Activated B cell treated with CpG ODN at 0.5 μM for 24 hours (primary cell): Measurements from ENCODE around the gene SMARCD2. TPM values are rescaled to one million over a fixed set of nuclear protein-coding genes. Genes with fewer than 3 reads are reported as not detected.

Experiments used
- ATAC-seq: fragments of 200-7000 bp; cut with Tn5 transposase; one replicate; pipeline ENCODE4 v1.10.0; 2021; ENCODE audit warnings: low read depth, mild to moderate bottlenecking, moderate library complexity
- CTCF ChIA-PET: fragments of 350-600 bp; sonication (Branson Sonifier 250); formaldehyde crosslinking; loops from one replicate; lab custom pipeline; 2021; ENCODE audit warnings: antibody characterized with exemption; lab: Charles Lee
- POLR2A ChIA-PET: fragments of 350-600 bp; sonication (Branson Sonifier 250); formaldehyde crosslinking; loops from one replicate; lab custom pipeline; 2021; ENCODE audit warnings: antibody characterized with exemption; lab: Charles Lee
- DNase-seq: peaks from one replicate; pipeline ENCODE4 v3.0.0; 2022
- H3K27ac Mint-ChIP-seq: one replicate; pipeline ENCODE4 v1.8.0; 2020; ENCODE audit warnings: mixed read lengths
- H3K27me3 Mint-ChIP-seq: one replicate; pipeline ENCODE4 v1.8.0; 2021; ENCODE audit warnings: mixed read lengths
- H3K36me3 Mint-ChIP-seq: one replicate; pipeline ENCODE4 v1.8.0; 2021; ENCODE audit warnings: low read depth, mixed read lengths
- H3K4me1 Mint-ChIP-seq: one replicate; pipeline ENCODE4 v1.8.0; 2021; ENCODE audit warnings: mixed read lengths
- H3K4me3 Mint-ChIP-seq: one replicate; pipeline ENCODE4 v1.8.0; 2020; ENCODE audit warnings: mild to moderate bottlenecking, mixed read lengths
- H3K9me3 Mint-ChIP-seq: one replicate; pipeline ENCODE4 v1.8.0; 2020; ENCODE audit warnings: mixed read lengths
- intact Hi-C: fragments of 100-400 bp; cut with micrococcal nuclease; formaldehyde crosslinking; loops from one replicate; pipeline ENCODE4 v1.15.1; 2024
- total RNA-seq: library from RNA; stranded (reverse); gene quantifications from 2 replicates; pipeline ENCODE4 v1.2.3, GENCODE V29; 2022
- TF ChIP-seq, protein P1 (sequence below): fragments of 200-600 bp; IDR thresholded peaks from one replicate; pipeline ENCODE4 v1.8.0; 2022; ENCODE audit warnings: antibody characterized with exemption, mild to moderate bottlenecking

SMARCD2 gene
- total RNA-seq, 1 donor from 2014 or later, result 114 TPM

DNA sequence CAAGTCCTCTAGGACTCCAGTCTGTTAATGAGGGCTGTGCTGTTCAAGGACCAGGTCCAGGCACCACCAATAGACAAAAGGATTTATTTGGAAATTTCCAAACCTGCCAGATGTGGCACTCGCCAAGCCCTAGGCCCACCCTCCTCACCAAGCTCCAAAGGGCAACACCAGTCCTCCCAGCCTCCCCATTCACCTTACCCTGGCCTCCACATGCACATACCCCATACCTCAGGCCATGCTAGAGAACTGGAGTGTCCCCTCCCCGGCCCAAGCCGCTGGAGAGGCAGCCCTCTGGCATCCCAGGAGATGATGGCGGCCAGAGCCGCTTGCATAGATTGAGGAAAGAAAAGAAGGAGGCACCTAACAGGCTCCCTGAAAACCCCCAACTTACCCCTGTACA is 10.5 kb downstream of the SMARCD2 start:
- TF ChIP-seq, protein P1, sequence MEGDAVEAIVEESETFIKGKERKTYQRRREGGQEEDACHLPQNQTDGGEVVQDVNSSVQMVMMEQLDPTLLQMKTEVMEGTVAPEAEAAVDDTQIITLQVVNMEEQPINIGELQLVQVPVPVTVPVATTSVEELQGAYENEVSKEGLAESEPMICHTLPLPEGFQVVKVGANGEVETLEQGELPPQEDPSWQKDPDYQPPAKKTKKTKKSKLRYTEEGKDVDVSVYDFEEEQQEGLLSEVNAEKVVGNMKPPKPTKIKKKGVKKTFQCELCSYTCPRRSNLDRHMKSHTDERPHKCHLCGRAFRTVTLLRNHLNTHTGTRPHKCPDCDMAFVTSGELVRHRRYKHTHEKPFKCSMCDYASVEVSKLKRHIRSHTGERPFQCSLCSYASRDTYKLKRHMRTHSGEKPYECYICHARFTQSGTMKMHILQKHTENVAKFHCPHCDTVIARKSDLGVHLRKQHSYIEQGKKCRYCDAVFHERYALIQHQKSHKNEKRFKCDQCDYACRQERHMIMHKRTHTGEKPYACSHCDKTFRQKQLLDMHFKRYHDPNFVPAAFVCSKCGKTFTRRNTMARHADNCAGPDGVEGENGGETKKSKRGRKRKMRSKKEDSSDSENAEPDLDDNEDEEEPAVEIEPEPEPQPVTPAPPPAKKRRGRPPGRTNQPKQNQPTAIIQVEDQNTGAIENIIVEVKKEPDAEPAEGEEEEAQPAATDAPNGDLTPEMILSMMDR, result no peak
- peaks cover 56% of the 10 kb centered on the region for H3K4me1 Mint-ChIP-seq
- H3K36me3 Mint-ChIP-seq, result peaks cover 92% of the 10 kb centered on the region
- ATAC-seq, result no peak
- DNase-seq, result no peak
- intact Hi-C loops, result no loop called here
- no peaks in the 10 kb centered on the region for H3K27me3 Mint-ChIP-seq
- H3K27ac Mint-ChIP-seq, result no peak overlapping the region
- no peak overlapping the region for H3K4me3 Mint-ChIP-seq
- CTCF ChIA-PET, result no interaction called here
- POLR2A ChIA-PET, result interaction anchor here (1.0 to 5.3 kb wide), 5 partner anchors 9 to 136 kb away, joined by 3 to 30 read pairs (median 4); partner anchors contain the start of gene SMARCD2
- H3K9me3 Mint-ChIP-seq, result no peaks in the 10 kb centered on the region

DNA sequence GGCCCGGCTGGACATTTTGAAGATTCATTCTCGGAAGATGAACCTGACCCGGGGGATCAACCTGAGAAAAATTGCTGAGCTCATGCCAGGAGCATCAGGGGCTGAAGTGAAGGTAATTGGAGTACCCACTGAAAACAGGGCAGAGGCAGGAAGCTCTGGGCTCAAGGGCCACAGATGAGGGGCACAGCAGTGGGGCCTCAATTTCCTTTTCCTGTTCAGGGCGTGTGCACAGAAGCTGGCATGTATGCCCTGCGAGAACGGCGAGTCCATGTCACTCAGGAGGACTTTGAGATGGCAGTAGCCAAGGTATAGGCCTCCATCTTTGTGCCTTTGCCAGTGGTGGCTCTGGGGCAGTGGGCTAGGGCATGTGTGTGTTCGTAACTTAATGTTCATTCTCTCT is 11.0 kb downstream of the SMARCD2 start:
- TF ChIP-seq, protein P1, result no peak
- intact Hi-C loops, result no loop called here
- H3K9me3 Mint-ChIP-seq, result no peaks in the 10 kb centered on the region
- POLR2A ChIA-PET, result interaction anchor here (1.0 to 5.3 kb wide), 5 partner anchors 9 to 135 kb away, joined by 3 to 30 read pairs (median 4); partner anchors contain the start of gene SMARCD2
- CTCF ChIA-PET, result no interaction called here
- peaks cover 60% of the 10 kb centered on the region for H3K4me1 Mint-ChIP-seq
- H3K27ac Mint-ChIP-seq, result peak overlapping the region; percentile 4
- H3K27me3 Mint-ChIP-seq, result no peaks in the 10 kb centered on the region
- DNase-seq, result no peak
- peaks cover 93% of the 10 kb centered on the region for H3K36me3 Mint-ChIP-seq
- no peak overlapping the region for H3K4me3 Mint-ChIP-seq
- no peak for ATAC-seq

DNA sequence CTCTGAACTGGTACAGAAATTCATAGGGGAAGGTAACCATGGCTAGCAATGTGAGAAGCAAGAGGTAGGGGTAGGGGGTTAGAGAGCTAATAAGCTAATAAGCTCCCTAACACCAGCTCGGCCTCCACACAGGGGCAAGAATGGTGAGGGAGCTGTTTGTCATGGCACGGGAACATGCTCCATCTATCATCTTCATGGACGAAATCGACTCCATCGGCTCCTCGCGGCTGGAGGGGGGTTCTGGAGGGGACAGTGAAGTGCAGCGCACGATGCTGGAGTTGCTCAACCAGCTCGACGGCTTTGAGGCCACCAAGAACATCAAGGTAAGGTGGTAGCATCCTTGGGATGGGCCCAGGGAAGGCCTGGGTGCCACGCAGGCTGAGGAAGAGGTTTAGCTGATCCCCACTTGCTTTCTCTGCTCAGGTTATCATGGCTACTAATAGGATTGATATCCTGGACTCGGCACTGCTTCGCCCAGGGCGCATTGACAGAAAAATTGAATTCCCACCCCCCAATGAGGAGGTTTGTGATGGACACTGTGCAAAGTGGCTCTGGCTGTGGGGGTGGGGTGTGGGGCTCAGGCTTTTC is 11.5 kb downstream of the SMARCD2 start:
- Mint-ChIP-seq H3K9me3 (no peaks in the 10 kb centered on the region), H3K27me3 (no peaks in the 10 kb centered on the region), H3K4me3 (no peak overlapping the region), H3K4me1 (peaks cover 65% of the 10 kb centered on the region), H3K27ac (peak overlapping the region; percentile 4), H3K36me3 (peaks cover 92% of the 10 kb centered on the region)
- ChIA-PET POLR2A (interaction anchor here (0.5 to 5.3 kb wide), 7 partner anchors 10 to 726 kb away, joined by 3 to 30 read pairs (median 4); partner anchors contain the start of gene SMARCD2), CTCF (no interaction called here)
- TF ChIP-seq, protein P1, result no peak
- intact Hi-C loops, result no loop called here
- DNase-seq, result no peak
- ATAC-seq, result no peak

DNA sequence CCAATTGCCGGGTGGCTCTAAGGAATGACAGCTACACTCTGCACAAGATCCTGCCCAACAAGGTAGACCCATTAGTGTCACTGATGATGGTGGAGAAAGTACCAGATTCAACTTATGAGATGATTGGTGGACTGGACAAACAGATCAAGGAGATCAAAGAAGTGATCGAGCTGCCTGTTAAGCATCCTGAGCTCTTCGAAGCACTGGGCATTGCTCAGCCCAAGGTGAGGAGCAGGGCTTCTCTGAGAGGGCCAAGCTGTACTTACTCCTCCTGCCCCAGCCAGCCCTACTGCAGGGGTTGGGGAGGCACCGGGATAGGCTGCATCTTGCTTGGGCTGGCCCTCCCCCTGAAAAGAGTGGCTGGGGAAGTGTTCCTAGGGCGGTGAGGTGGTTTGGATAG is 12.2 kb downstream of the SMARCD2 start:
- TF ChIP-seq, protein P1, result no peak
- ChIA-PET POLR2A (interaction anchor here (0.7 to 5.9 kb wide), 6 partner anchors 11 to 726 kb away, joined by 3 to 112 read pairs (median 11); partner anchors contain the start of genes CCDC47, DDX42 and SMARCD2), CTCF (no interaction called here)
- no peaks in the 10 kb centered on the region for H3K27me3 Mint-ChIP-seq
- peaks cover 68% of the 10 kb centered on the region for H3K4me1 Mint-ChIP-seq
- intact Hi-C loops, result no loop called here
- no peaks in the 10 kb centered on the region for H3K9me3 Mint-ChIP-seq
- ATAC-seq (no peak), DNase-seq (no peak)
- H3K4me3 Mint-ChIP-seq, result no peak overlapping the region
- H3K27ac Mint-ChIP-seq, result no peak overlapping the region
- peaks cover 91% of the 10 kb centered on the region for H3K36me3 Mint-ChIP-seq

DNA sequence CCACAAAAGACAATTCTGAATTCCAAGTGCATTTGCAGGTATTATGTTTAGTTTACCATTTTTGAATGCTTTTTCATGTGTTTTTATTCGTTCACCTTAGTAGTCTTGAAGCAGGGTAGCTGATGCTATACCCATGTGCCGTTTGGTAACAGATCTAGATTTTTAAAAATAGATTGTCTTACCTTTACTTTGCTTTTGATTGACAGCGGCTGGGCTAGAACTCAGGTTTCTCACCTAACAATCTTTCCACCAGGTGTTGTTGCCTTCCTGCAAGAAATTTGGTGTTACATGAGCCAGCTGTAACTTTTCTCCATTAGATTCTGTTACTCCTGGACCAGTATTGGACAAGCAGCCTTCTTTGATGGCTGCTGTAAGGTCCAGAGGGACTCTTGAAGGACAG is 13.5 kb downstream of the SMARCD2 start:
- intact Hi-C loops, result no loop called here
- Mint-ChIP-seq H3K9me3 (no peaks in the 10 kb centered on the region), H3K36me3 (peaks cover 91% of the 10 kb centered on the region), H3K4me3 (no peak overlapping the region), H3K27me3 (no peaks in the 10 kb centered on the region), H3K27ac (no peak overlapping the region), H3K4me1 (peaks cover 69% of the 10 kb centered on the region)
- ATAC-seq (no peak), DNase-seq (no peak)
- ChIA-PET CTCF (interaction anchor here (0.9 to 1.2 kb wide), 3 partner anchors 12 to 134 kb away, joined by 3 to 4 read pairs (median 3); no protein-coding TSS in a partner anchor), POLR2A (interaction anchor here (0.9 to 5.9 kb wide), 4 partner anchors 12 to 79 kb away, joined by 8 to 112 read pairs (median 14); partner anchors contain the start of genes CCDC47, DDX42 and SMARCD2)
- TF ChIP-seq, protein P1, result no peak
